ENCODE measurements around the gene KIAA1755.

GRCh38 chr20:38261054-38261390 lies 487 bp upstream of the KIAA1755 start:
- TF ChIP-seq CTCF (IDR thresholded peaks at IDR 0.05) (no peak), ZFX (IDR thresholded peaks at IDR 0.05; ENCODE audit: borderline replicate concordance) (no peak)
